Measurements from ENCODE around the gene LMBRD2.

The LMBRD2 gene

DNA sequence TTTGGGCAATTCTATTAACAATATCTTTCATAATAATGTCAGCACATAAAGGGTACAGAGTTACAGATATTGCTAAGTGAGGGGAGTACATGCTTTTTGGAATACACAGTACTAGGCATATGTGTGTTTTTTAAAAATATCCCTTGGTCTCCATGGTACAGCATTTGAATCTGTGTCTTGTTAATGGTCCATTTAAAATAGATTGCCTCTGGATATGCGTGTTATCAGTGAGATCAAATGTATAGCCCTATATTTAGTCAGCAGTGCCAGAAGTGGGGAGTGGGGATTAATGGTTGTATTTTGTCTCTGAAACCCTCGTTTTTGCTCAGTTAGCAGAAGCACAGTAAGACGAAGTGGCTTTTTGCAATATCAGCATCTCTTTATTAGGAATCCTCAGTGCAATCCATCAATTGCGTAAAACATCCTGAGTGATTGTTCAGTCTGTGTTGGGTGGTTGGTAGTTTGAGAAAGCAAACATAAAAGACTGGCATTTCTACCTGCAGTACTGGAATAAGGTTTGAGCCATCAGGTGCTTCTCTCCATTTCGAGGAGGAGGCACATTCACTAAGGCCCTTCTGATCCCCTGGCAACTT, 19.2 kb upstream of the LMBRD2 start:
- DNase-seq (no peak), ATAC-seq (ENCODE audit: insufficient read depth, low read depth) (no peak)
- Histone ChIP-seq H3K4me3 (ENCODE audit: low read depth in 1 of 2, low read length in 2 of 2) (no peak overlapping the region), H3K36me3 (ENCODE audit: insufficient read depth, low read length) (peaks cover 99% of the 10 kb centered on the region), H3K79me2 (ENCODE audit: insufficient read depth, low read length) (peaks cover 32% of the 10 kb centered on the region), H3K27ac (ENCODE audit: low read length) (no peak overlapping the region), H2AFZ (ENCODE audit: low read depth, low read length) (no peak overlapping the region), H4K20me1 (ENCODE audit: insufficient read depth, low read length) (peaks cover 7% of the 10 kb centered on the region; the same call in 1 of the 2 replicates), H3K27me3 (ENCODE audit: insufficient read depth, low read length, poor library complexity) (no peaks in the 10 kb centered on the region), H3K4me2 (ENCODE audit: insufficient read depth, low read length) (no peak overlapping the region), H3K9ac (ENCODE audit: low read depth, low read length) (no peak overlapping the region), H3K4me1 (ENCODE audit: insufficient read depth, low read length) (no peaks in the 10 kb centered on the region), H3K9me3 (ENCODE audit: insufficient read depth, low read length, severe bottlenecking) (no peaks in the 10 kb centered on the region)
- TF ChIP-seq, protein P1, sequence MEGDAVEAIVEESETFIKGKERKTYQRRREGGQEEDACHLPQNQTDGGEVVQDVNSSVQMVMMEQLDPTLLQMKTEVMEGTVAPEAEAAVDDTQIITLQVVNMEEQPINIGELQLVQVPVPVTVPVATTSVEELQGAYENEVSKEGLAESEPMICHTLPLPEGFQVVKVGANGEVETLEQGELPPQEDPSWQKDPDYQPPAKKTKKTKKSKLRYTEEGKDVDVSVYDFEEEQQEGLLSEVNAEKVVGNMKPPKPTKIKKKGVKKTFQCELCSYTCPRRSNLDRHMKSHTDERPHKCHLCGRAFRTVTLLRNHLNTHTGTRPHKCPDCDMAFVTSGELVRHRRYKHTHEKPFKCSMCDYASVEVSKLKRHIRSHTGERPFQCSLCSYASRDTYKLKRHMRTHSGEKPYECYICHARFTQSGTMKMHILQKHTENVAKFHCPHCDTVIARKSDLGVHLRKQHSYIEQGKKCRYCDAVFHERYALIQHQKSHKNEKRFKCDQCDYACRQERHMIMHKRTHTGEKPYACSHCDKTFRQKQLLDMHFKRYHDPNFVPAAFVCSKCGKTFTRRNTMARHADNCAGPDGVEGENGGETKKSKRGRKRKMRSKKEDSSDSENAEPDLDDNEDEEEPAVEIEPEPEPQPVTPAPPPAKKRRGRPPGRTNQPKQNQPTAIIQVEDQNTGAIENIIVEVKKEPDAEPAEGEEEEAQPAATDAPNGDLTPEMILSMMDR (IDR thresholded peaks at IDR 0.05; ENCODE audit: borderline replicate concordance, extremely low read depth, low read length, poor library complexity, severe bottlenecking) = no peak
- no peak for TF ChIP-seq EZH2 (IDR thresholded peaks at IDR 0.05; ENCODE audit: borderline replicate concordance, low read depth, low read length, severe bottlenecking)

DNA sequence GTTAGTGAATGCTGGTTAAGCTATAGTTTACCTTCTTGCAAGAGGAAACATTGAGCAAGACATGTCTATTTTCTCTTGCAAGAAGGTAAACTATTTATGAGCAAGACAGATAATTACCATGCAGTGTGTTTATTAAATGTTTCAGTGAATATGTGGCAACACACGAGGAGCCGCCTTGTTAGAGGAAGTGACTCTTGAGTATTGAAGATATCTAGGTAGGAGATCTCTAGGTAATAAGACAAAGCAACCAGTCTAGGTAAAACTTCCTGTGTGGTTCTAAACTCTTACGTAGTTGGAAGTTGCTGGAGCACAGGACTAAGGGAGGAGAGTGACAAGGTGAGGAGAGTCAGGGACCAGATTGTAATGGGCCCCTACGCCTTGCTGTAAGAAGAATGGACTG, 17.1 kb upstream of the LMBRD2 start:
- H3K36me3 ChIP-seq (ENCODE audit: insufficient read depth, low read length) = peaks cover 99% of the 10 kb centered on the region
- no peaks in the 10 kb centered on the region for H3K4me1 ChIP-seq (ENCODE audit: insufficient read depth, low read length)
- TF ChIP-seq, protein P1 (IDR thresholded peaks at IDR 0.05; ENCODE audit: borderline replicate concordance, extremely low read depth, low read length, poor library complexity, severe bottlenecking) = no peak
- TF ChIP-seq EZH2 (IDR thresholded peaks at IDR 0.05; ENCODE audit: borderline replicate concordance, low read depth, low read length, severe bottlenecking) = no peak
- no peaks in the 10 kb centered on the region for H3K27me3 ChIP-seq (ENCODE audit: insufficient read depth, low read length, poor library complexity)
- no peak overlapping the region for H3K4me2 ChIP-seq (ENCODE audit: insufficient read depth, low read length)
- H4K20me1 ChIP-seq (ENCODE audit: insufficient read depth, low read length) = peaks cover 17% of the 10 kb centered on the region; the same call in 1 of the 2 replicates
- ATAC-seq (ENCODE audit: insufficient read depth, low read depth) (no peak), DNase-seq (no peak)
- no peaks in the 10 kb centered on the region for H3K9me3 ChIP-seq (ENCODE audit: insufficient read depth, low read length, severe bottlenecking)
- peaks cover 51% of the 10 kb centered on the region for H3K79me2 ChIP-seq (ENCODE audit: insufficient read depth, low read length)
- no peak overlapping the region for H2AFZ ChIP-seq (ENCODE audit: low read depth, low read length)
- no peak overlapping the region for H3K27ac ChIP-seq (ENCODE audit: low read length)
- no peak overlapping the region for H3K9ac ChIP-seq (ENCODE audit: low read depth, low read length)
- no peak overlapping the region for H3K4me3 ChIP-seq (ENCODE audit: low read depth in 1 of 2, low read length in 2 of 2)

DNA sequence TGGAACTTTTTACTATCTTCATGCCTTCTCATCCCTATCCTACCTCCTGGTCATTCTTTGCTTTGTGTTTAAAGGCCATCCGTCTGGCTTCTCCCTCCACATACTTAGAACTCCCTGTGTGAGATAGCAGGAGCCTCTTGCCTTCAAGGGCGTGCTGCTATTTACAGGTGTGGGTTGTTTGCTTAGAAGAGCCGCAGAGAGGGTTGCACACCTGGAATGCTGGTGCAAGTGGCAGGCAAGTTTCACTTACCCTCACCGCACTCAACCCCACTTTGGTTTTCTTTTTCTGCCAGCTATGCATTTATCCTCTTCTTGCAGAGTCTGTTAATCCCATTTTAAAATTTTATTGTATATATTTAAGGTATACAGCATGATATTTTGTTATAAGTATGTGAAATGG, 12.8 kb upstream of the LMBRD2 start:
- Histone ChIP-seq H3K9me3 (ENCODE audit: insufficient read depth, low read length, severe bottlenecking) (no peaks in the 10 kb centered on the region), H3K79me2 (ENCODE audit: insufficient read depth, low read length) (peaks cover 86% of the 10 kb centered on the region), H3K27ac (ENCODE audit: low read length) (no peak overlapping the region), H3K4me2 (ENCODE audit: insufficient read depth, low read length) (no peak overlapping the region), H3K4me3 (ENCODE audit: low read depth in 1 of 2, low read length in 2 of 2) (no peak overlapping the region), H3K9ac (ENCODE audit: low read depth, low read length) (no peak overlapping the region), H4K20me1 (ENCODE audit: insufficient read depth, low read length) (peaks cover 35% of the 10 kb centered on the region; the same call in 1 of the 2 replicates), H2AFZ (ENCODE audit: low read depth, low read length) (no peak overlapping the region), H3K27me3 (ENCODE audit: insufficient read depth, low read length, poor library complexity) (no peaks in the 10 kb centered on the region), H3K36me3 (ENCODE audit: insufficient read depth, low read length) (peaks cover 98% of the 10 kb centered on the region), H3K4me1 (ENCODE audit: insufficient read depth, low read length) (peaks cover 8% of the 10 kb centered on the region; the same call in 1 of the 2 replicates)
- TF ChIP-seq, protein P1 (IDR thresholded peaks at IDR 0.05; ENCODE audit: borderline replicate concordance, extremely low read depth, low read length, poor library complexity, severe bottlenecking) = no peak
- TF ChIP-seq EZH2 (IDR thresholded peaks at IDR 0.05; ENCODE audit: borderline replicate concordance, low read depth, low read length, severe bottlenecking) = no peak
- ATAC-seq (ENCODE audit: insufficient read depth, low read depth) (no peak), DNase-seq (no peak)

Measured in DND-41 (cell line).